HEK293 (cell line): ENCODE measurements around the gene CYP2U1.

Experiments
- CTCF ChIA-PET: fragments of 350-600 bp; formaldehyde crosslinking; extraction: SDS; loops from one replicate; lab custom pipeline; 2021; ENCODE audit warnings: antibody characterized with exemption; lab: Yijun Ruan, JAX
- POLR2A ChIA-PET: fragments of 300-600 bp; formaldehyde crosslinking; extraction: SDS; loops from one replicate; lab custom pipeline; 2020; ENCODE audit warnings: antibody characterized with exemption, inconsistent platforms; lab: Yijun Ruan, JAX
- H3K27ac ChIP-seq: fragments of 200-500 bp; sonication (Bioruptor generic); 2 replicates; pipeline ENCODE4 v1.5.1; 2014; ENCODE audit warnings: low read depth, low read length, control low read depth, inconsistent platforms; ENCODE audit errors: extremely low read depth
- H3K36me3 ChIP-seq, 2 experiments: fragments of 200-500 bp in 1 of 2; sonication (Bioruptor generic) in 1 of 2; 1 replicate in 1 of 2; 2 replicates in 1 of 2; pipeline ENCODE4 v1.5.1; 2014 to 2017; ENCODE audit warnings: inconsistent platforms in 2 of 2, low read length in 2 of 2; ENCODE audit not compliant: control insufficient read depth in 2 of 2, insufficient read depth in 1 of 2
- H3K4me1 ChIP-seq: fragments of 200-500 bp; sonication (Bioruptor generic); 2 replicates; pipeline ENCODE4 v1.5.1; 2014; ENCODE audit warnings: mild to moderate bottlenecking, low read length, inconsistent platforms; ENCODE audit not compliant: control insufficient read depth, insufficient read depth
- H3K4me3 ChIP-seq: 2 replicates; pipeline ENCODE4 v1.5.1; 2011; ENCODE audit warnings: low read depth, mild to moderate bottlenecking, control low read depth, low read length, moderate library complexity
- H3K9me3 ChIP-seq: fragments of 200-500 bp; sonication (Bioruptor generic); 2 replicates; pipeline ENCODE4 v1.5.1; 2014; ENCODE audit warnings: low read depth, low read length, inconsistent platforms; ENCODE audit not compliant: control insufficient read depth, insufficient read depth
- EGR2 ChIP-seq: fragments of 450-650 bp; formaldehyde crosslinking; IDR thresholded peaks from 2 replicates; pipeline ENCODE4 v1.5.1; 2016; ENCODE audit warnings: low read depth, missing biosample characterization, missing genetic modification characterization
- GLI2 ChIP-seq: fragments of 450-650 bp; formaldehyde crosslinking; IDR thresholded peaks from 2 replicates; pipeline ENCODE4; 2017; ENCODE audit warnings: missing biosample characterization, missing genetic modification characterization, low read depth, borderline replicate concordance
- KLF7 ChIP-seq: fragments of 450-650 bp; formaldehyde crosslinking; IDR thresholded peaks from 2 replicates; pipeline ENCODE4 v1.5.1; 2016; ENCODE audit warnings: missing biosample characterization, missing genetic modification characterization, borderline replicate concordance
- SCRT2 ChIP-seq: fragments of 450-650 bp; formaldehyde crosslinking; IDR thresholded peaks from 2 replicates; pipeline ENCODE4 v1.5.1; 2016; ENCODE audit warnings: missing biosample characterization, missing genetic modification characterization
- SETDB1 ChIP-seq: IDR thresholded peaks from one replicate; pipeline ENCODE4 v1.6.1; 2017; ENCODE audit warnings: mild to moderate bottlenecking, low read length, moderate library complexity, mixed read lengths; ENCODE audit not compliant: insufficient read length
- TRIM28 ChIP-seq: IDR thresholded peaks from 2 replicates; pipeline ENCODE4 v1.6.1; 2011; ENCODE audit warnings: low read length, control low read depth, borderline replicate concordance
- ZEB2 ChIP-seq: fragments of 450-650 bp; formaldehyde crosslinking; IDR thresholded peaks from 2 replicates; pipeline ENCODE4 v1.5.1; 2016; ENCODE audit warnings: missing biosample characterization, missing genetic modification characterization
- ZNF146 ChIP-seq: fragments of 450-650 bp; formaldehyde crosslinking; IDR thresholded peaks from 2 replicates; pipeline ENCODE4 v1.5.1; 2016; ENCODE audit warnings: missing biosample characterization, missing genetic modification characterization
- ZNF184 ChIP-seq: fragments of 450-650 bp; IDR thresholded peaks from 2 replicates; pipeline ENCODE4 v1.5.1; 2018; ENCODE audit warnings: missing biosample characterization, mild to moderate bottlenecking, missing genetic modification characterization
- ZNF2 ChIP-seq: fragments of 450-650 bp; formaldehyde crosslinking; IDR thresholded peaks from 2 replicates; pipeline ENCODE4 v1.5.1; 2016; ENCODE audit warnings: missing biosample characterization, missing genetic modification characterization
- ZNF24 ChIP-seq: fragments of 450-650 bp; formaldehyde crosslinking; IDR thresholded peaks from 2 replicates; pipeline ENCODE4 v1.5.1; 2016; ENCODE audit warnings: missing biosample characterization, missing genetic modification characterization
- ZNF37A ChIP-seq: fragments of 450-650 bp; IDR thresholded peaks from 2 replicates; pipeline ENCODE4 v1.5.1; 2018; ENCODE audit warnings: missing biosample characterization, missing genetic modification characterization
- ZNF544 ChIP-seq: fragments of 450-650 bp; formaldehyde crosslinking; IDR thresholded peaks from 2 replicates; pipeline ENCODE4 v1.5.0; 2017; ENCODE audit warnings: missing biosample characterization, missing genetic modification characterization
- ZNF558 ChIP-seq: fragments of 450-650 bp; formaldehyde crosslinking; IDR thresholded peaks from 2 replicates; pipeline ENCODE4 v1.5.1; 2016; ENCODE audit warnings: missing biosample characterization, missing genetic modification characterization
- ZNF585B ChIP-seq: fragments of 450-650 bp; formaldehyde crosslinking; IDR thresholded peaks from 2 replicates; pipeline ENCODE4 v1.5.1; 2016; ENCODE audit warnings: missing biosample characterization, missing genetic modification characterization
- ZNF600 ChIP-seq: fragments of 450-650 bp; formaldehyde crosslinking; IDR thresholded peaks from 2 replicates; pipeline ENCODE4 v1.5.1; 2016; ENCODE audit warnings: missing biosample characterization, missing genetic modification characterization
- ZNF626 ChIP-seq: fragments of 450-650 bp; sonication (Bioruptor Pico); formaldehyde crosslinking; IDR thresholded peaks from 2 replicates; pipeline ENCODE4 v1.5.1; 2018; ENCODE audit warnings: missing biosample characterization, missing genetic modification characterization, inconsistent platforms
- ZNF747 ChIP-seq: fragments of 450-650 bp; formaldehyde crosslinking; IDR thresholded peaks from 2 replicates; pipeline ENCODE4 v1.5.1; 2016; ENCODE audit warnings: missing biosample characterization, missing genetic modification characterization
- ZNF768 ChIP-seq: fragments of 450-650 bp; formaldehyde crosslinking; IDR thresholded peaks from 2 replicates; pipeline ENCODE4 v1.5.1; 2018; ENCODE audit warnings: missing biosample characterization, mild to moderate bottlenecking, missing genetic modification characterization
- ZNF792 ChIP-seq: fragments of 450-650 bp; formaldehyde crosslinking; IDR thresholded peaks from 2 replicates; pipeline ENCODE4 v1.5.1; 2016; ENCODE audit warnings: missing biosample characterization, missing genetic modification characterization
- ZNF837 ChIP-seq: fragments of 450-650 bp; formaldehyde crosslinking; IDR thresholded peaks from 2 replicates; pipeline ENCODE4 v1.5.1; 2016; ENCODE audit warnings: missing biosample characterization, missing genetic modification characterization
- ZXDB ChIP-seq: fragments of 450-650 bp; formaldehyde crosslinking; IDR thresholded peaks from 2 replicates; pipeline ENCODE4 v1.5.1; 2016; ENCODE audit warnings: missing biosample characterization, missing genetic modification characterization
- TF ChIP-seq, protein P1 (sequence below): fragments of 450-650 bp; formaldehyde crosslinking; IDR thresholded peaks from 2 replicates; pipeline ENCODE4 v1.5.1; 2016; ENCODE audit warnings: missing biosample characterization, missing genetic modification characterization
- TF ChIP-seq, protein P2 (sequence below): fragments of 450-650 bp; formaldehyde crosslinking; conservative IDR thresholded peaks from 2 replicates; pipeline ENCODE4 v1.5.1; 2016; ENCODE audit warnings: low read depth, missing biosample characterization, missing genetic modification characterization
- TF ChIP-seq, protein P3 (sequence below): fragments of 450-650 bp; formaldehyde crosslinking; IDR thresholded peaks from 2 replicates; pipeline ENCODE4 v1.5.1; 2017; ENCODE audit warnings: missing biosample characterization, missing genetic modification characterization
- TF ChIP-seq, protein P4 (sequence below): fragments of 450-650 bp; formaldehyde crosslinking; IDR thresholded peaks from 2 replicates; pipeline ENCODE4 v1.5.1; 2017; ENCODE audit warnings: missing biosample characterization, missing genetic modification characterization
- TF ChIP-seq, protein P5 (sequence below): fragments of 450-650 bp; formaldehyde crosslinking; IDR thresholded peaks from 2 replicates; pipeline ENCODE4 v1.5.1; 2016; ENCODE audit warnings: missing biosample characterization, missing genetic modification characterization

CYP2U1 gene

DNA sequence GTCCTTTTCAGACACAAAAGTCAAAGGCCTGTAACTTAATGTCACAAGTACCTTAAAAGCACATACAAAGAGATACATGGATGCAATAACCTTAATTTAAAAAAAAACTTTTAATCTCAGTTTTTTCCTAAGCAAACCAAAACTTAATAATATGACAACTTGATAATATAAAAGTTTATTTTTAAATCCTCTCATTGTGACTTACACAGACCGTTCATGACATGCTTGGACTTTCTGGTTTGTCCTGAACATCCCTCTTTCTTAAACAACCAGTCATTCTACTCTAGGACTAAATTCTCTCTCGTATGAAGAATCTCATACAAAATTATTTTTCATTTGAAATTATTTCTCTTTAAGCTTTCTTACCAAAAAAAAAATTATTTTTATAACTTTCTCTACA, 43.1 kb upstream of the CYP2U1 start:
- TF ChIP-seq EGR2 (tag by site-specific recombination) = no peak
- TF ChIP-seq ZNF184 (tag by site-specific recombination) = 0 out of 2 replicates have a peak, but pooled peaks have one; percentile 31
- TF ChIP-seq, protein P1, sequence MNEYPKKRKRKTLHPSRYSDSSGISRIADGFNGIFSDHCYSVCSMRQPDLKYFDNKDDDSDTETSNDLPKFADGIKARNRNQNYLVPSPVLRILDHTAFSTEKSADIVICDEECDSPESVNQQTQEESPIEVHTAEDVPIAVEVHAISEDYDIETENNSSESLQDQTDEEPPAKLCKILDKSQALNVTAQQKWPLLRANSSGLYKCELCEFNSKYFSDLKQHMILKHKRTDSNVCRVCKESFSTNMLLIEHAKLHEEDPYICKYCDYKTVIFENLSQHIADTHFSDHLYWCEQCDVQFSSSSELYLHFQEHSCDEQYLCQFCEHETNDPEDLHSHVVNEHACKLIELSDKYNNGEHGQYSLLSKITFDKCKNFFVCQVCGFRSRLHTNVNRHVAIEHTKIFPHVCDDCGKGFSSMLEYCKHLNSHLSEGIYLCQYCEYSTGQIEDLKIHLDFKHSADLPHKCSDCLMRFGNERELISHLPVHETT (tag by site-specific recombination) = no peak
- TF ChIP-seq TRIM28 = peak; percentile 86; the same call in 1 of the 2 replicates
- peak; percentile 99 for TF ChIP-seq SETDB1
- TF ChIP-seq KLF7 (tag by site-specific recombination) = no peak
- TF ChIP-seq, protein P2, sequence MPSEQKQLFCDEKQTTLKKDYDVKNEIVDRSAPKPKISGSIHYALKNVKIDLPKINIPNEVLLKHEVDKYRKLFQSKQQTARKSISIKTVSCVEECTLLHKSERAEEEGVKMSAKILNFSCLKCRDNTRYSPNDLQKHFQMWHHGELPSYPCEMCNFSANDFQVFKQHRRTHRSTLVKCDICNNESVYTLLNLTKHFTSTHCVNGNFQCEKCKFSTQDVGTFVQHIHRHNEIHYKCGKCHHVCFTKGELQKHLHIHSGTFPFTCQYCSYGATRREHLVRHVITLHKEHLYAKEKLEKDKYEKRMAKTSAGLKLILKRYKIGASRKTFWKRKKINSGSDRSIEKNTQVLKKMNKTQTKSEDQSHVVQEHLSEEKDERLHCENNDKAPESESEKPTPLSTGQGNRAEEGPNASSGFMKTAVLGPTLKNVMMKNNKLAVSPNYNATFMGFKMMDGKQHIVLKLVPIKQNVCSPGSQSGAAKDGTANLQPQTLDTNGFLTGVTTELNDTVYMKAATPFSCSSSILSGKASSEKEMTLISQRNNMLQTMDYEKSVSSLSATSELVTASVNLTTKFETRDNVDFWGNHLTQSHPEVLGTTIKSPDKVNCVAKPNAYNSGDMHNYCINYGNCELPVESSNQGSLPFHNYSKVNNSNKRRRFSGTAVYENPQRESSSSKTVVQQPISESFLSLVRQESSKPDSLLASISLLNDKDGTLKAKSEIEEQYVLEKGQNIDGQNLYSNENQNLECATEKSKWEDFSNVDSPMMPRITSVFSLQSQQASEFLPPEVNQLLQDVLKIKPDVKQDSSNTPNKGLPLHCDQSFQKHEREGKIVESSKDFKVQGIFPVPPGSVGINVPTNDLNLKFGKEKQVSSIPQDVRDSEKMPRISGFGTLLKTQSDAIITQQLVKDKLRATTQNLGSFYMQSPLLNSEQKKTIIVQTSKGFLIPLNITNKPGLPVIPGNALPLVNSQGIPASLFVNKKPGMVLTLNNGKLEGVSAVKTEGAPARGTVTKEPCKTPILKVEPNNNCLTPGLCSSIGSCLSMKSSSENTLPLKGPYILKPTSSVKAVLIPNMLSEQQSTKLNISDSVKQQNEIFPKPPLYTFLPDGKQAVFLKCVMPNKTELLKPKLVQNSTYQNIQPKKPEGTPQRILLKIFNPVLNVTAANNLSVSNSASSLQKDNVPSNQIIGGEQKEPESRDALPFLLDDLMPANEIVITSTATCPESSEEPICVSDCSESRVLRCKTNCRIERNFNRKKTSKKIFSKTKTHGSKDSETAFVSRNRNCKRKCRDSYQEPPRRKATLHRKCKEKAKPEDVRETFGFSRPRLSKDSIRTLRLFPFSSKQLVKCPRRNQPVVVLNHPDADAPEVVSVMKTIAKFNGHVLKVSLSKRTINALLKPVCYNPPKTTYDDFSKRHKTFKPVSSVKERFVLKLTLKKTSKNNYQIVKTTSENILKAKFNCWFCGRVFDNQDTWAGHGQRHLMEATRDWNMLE = peak; percentile 36; the same call in 1 of the 2 replicates
- TF ChIP-seq ZNF600 (tag by site-specific recombination) = no peak
- no peak for TF ChIP-seq ZNF792 (tag by site-specific recombination)
- no peak for TF ChIP-seq ZEB2
- TF ChIP-seq ZNF24 = no peak
- TF ChIP-seq ZNF558 (tag by site-specific recombination) = 0 out of 2 replicates have a peak, but pooled peaks have one; percentile 20
- TF ChIP-seq ZNF2 = no peak
- TF ChIP-seq ZNF626 (tag by site-specific recombination) = peak; percentile 85
- no peak for TF ChIP-seq ZNF544
- no peak for TF ChIP-seq GLI2 (tag by site-specific recombination)

DNA sequence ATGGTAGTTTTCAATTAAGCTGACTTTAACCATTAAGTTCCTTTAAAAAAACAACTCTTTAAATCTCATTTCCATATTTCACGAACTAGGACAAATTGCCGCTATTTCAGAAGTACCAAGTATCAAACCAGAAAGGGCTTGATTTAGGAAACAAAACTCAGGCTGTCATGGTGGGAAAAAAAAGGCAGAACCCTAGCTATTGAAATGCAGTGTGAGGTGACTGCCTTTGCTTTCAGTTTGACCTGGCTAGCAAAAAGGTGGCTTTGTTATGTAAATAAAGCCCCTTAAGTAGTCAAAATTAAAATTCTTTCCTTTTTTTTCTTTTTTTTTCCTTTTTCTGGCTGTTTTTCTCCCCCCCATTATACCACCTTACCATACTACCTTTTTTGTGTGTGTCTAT, 40.6 kb upstream of the CYP2U1 start:
- Histone ChIP-seq H3K27ac (no peak overlapping the region), H3K9me3 (no peaks in the 10 kb centered on the region), H3K4me1 (no peaks in the 10 kb centered on the region), H3K36me3 (no peaks in the 10 kb centered on the region), H3K4me3 (no peak overlapping the region)
- POLR2A ChIA-PET = no interaction called here
- CTCF ChIA-PET = no interaction called here
- no peak for TF ChIP-seq ZNF37A
- no peak for TF ChIP-seq SCRT2 (tag by site-specific recombination)
- TF ChIP-seq ZNF2 = no peak
- TF ChIP-seq ZNF747 (tag by site-specific recombination) = no peak
- no peak for TF ChIP-seq ZNF146
- no peak for TF ChIP-seq ZNF768 (tag by site-specific recombination)
- no peak for TF ChIP-seq ZNF837
- TF ChIP-seq, protein P3, sequence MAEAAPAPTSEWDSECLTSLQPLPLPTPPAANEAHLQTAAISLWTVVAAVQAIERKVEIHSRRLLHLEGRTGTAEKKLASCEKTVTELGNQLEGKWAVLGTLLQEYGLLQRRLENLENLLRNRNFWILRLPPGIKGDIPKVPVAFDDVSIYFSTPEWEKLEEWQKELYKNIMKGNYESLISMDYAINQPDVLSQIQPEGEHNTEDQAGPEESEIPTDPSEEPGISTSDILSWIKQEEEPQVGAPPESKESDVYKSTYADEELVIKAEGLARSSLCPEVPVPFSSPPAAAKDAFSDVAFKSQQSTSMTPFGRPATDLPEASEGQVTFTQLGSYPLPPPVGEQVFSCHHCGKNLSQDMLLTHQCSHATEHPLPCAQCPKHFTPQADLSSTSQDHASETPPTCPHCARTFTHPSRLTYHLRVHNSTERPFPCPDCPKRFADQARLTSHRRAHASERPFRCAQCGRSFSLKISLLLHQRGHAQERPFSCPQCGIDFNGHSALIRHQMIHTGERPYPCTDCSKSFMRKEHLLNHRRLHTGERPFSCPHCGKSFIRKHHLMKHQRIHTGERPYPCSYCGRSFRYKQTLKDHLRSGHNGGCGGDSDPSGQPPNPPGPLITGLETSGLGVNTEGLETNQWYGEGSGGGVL (tag by site-specific recombination) = no peak
- TF ChIP-seq, protein P4, sequence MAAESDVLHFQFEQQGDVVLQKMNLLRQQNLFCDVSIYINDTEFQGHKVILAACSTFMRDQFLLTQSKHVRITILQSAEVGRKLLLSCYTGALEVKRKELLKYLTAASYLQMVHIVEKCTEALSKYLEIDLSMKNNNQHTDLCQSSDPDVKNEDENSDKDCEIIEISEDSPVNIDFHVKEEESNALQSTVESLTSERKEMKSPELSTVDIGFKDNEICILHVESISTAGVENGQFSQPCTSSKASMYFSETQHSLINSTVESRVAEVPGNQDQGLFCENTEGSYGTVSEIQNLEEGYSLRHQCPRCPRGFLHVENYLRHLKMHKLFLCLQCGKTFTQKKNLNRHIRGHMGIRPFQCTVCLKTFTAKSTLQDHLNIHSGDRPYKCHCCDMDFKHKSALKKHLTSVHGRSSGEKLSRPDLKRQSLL = no peak
- no peak for TF ChIP-seq ZXDB
- TF ChIP-seq, protein P5, sequence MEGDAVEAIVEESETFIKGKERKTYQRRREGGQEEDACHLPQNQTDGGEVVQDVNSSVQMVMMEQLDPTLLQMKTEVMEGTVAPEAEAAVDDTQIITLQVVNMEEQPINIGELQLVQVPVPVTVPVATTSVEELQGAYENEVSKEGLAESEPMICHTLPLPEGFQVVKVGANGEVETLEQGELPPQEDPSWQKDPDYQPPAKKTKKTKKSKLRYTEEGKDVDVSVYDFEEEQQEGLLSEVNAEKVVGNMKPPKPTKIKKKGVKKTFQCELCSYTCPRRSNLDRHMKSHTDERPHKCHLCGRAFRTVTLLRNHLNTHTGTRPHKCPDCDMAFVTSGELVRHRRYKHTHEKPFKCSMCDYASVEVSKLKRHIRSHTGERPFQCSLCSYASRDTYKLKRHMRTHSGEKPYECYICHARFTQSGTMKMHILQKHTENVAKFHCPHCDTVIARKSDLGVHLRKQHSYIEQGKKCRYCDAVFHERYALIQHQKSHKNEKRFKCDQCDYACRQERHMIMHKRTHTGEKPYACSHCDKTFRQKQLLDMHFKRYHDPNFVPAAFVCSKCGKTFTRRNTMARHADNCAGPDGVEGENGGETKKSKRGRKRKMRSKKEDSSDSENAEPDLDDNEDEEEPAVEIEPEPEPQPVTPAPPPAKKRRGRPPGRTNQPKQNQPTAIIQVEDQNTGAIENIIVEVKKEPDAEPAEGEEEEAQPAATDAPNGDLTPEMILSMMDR (tag by site-specific recombination) = no peak
- no peak for TF ChIP-seq ZNF585B (tag by site-specific recombination)

More for the DNA sequence above, 43.1 kb upstream of the CYP2U1 start:
- POLR2A ChIA-PET = no interaction called here
- CTCF ChIA-PET = interaction anchor here (0.6 kb wide), 1 partner anchor 839 kb away, joined by 4 read pairs; no protein-coding TSS in a partner anchor
- H3K27ac ChIP-seq = no peak overlapping the region
- no peaks in the 10 kb centered on the region for H3K36me3 ChIP-seq
- no peaks in the 10 kb centered on the region for H3K9me3 ChIP-seq
- no peak overlapping the region for H3K4me3 ChIP-seq
- H3K4me1 ChIP-seq = no peaks in the 10 kb centered on the region
